ENCODE measurements around the gene INTS11.
A peak's percentile ranks its signal among the peaks of the same experiment; 100 is the strongest.

INTS11 gene

GRCh38 chr1:1324084-1324523, 356 bp downstream of the INTS11 start:
- peak overlapping the region; percentile 97 for H3K56ac ChIP-seq (ENCODE audit: low read length)
- no peaks in the 10 kb centered on the region for H3K4me1 ChIP-seq (ENCODE audit: control insufficient read depth, low read depth, low read length)
- peak overlapping the region; percentile 89 for H3K4me3 ChIP-seq (ENCODE audit: low read length)
- no peak overlapping the region for H2AK5ac ChIP-seq (ENCODE audit: low read length)
- H2BK5ac ChIP-seq (ENCODE audit: low read length): no peak overlapping the region
- H2BK120ac ChIP-seq (ENCODE audit: low read depth, low read length): no peak overlapping the region
- H3K4ac ChIP-seq (ENCODE audit: low read depth, low read length): peak overlapping the region; percentile 75
- no peak overlapping the region for H4K8ac ChIP-seq (ENCODE audit: low read depth, low read length)
- peak overlapping the region; percentile 66 for H3K23ac ChIP-seq (ENCODE audit: low read length)
- peak overlapping the region; percentile 28 for H3K27ac ChIP-seq (ENCODE audit: low read depth, low read length)
- no peaks in the 10 kb centered on the region for H3K27me3 ChIP-seq (ENCODE audit: insufficient read depth, low read length, poor library complexity)
- peak overlapping the region; percentile 36 for H3K4me2 ChIP-seq (ENCODE audit: low read length)
- H3K9ac ChIP-seq (ENCODE audit: low read length): peak overlapping the region; percentile 94
- H3K79me1 ChIP-seq (ENCODE audit: low read length): peaks cover 24% of the 10 kb centered on the region
- no peak overlapping the region for H2BK15ac ChIP-seq (replicated peaks; ENCODE audit: low read depth)
- no peak overlapping the region for H4K5ac ChIP-seq (ENCODE audit: low read length)
- peak overlapping the region; percentile 35 for H3K18ac ChIP-seq (ENCODE audit: low read length)
- no peak for DNase-seq
- H3K79me2 ChIP-seq (ENCODE audit: control insufficient read depth, insufficient read depth, low read length): peaks cover 41% of the 10 kb centered on the region
- H3K36me3 ChIP-seq (ENCODE audit: control insufficient read depth, insufficient read depth, low read length): no peaks in the 10 kb centered on the region
- WGBS (ENCODE audit: extremely low coverage, insufficient coverage, low lambda C conversion rate): no CpG with 5 or more reads among the region's 41 CpGs

- Histone ChIP-seq H2BK5ac (ENCODE audit: low read length) (no peak overlapping the region), H3K9ac (ENCODE audit: low read length) (no peak overlapping the region), H2BK15ac (replicated peaks; ENCODE audit: low read depth) (no peak overlapping the region), H2BK120ac (ENCODE audit: low read depth, low read length) (no peak overlapping the region), H3K4ac (ENCODE audit: low read depth, low read length) (no peak overlapping the region), H2AK5ac (ENCODE audit: low read length) (no peak overlapping the region), H3K18ac (ENCODE audit: low read length) (no peak overlapping the region), H3K79me1 (ENCODE audit: low read length) (peaks cover 24% of the 10 kb centered on the region), H3K4me1 (ENCODE audit: control insufficient read depth, low read depth, low read length) (no peaks in the 10 kb centered on the region), H4K5ac (ENCODE audit: low read length) (no peak overlapping the region), H3K23ac (ENCODE audit: low read length) (no peak overlapping the region), H3K4me2 (ENCODE audit: low read length) (no peak overlapping the region), H3K4me3 (ENCODE audit: low read length) (no peak overlapping the region), H3K56ac (ENCODE audit: low read length) (no peak overlapping the region), H3K36me3 (ENCODE audit: control insufficient read depth, insufficient read depth, low read length) (no peaks in the 10 kb centered on the region), H3K27me3 (ENCODE audit: insufficient read depth, low read length, poor library complexity) (no peaks in the 10 kb centered on the region), H4K8ac (ENCODE audit: low read depth, low read length) (no peak overlapping the region), H3K79me2 (ENCODE audit: control insufficient read depth, insufficient read depth, low read length) (peaks cover 41% of the 10 kb centered on the region), H3K27ac (ENCODE audit: low read depth, low read length) (no peak overlapping the region)
- no peak for DNase-seq
- no CpG with 5 or more reads among the region's 10 CpGs for WGBS (ENCODE audit: extremely low coverage, insufficient coverage, low lambda C conversion rate)
Measured at GRCh38 chr1:1322952-1323351, 1.5 kb downstream of the INTS11 start.

- WGBS (ENCODE audit: extremely low coverage, insufficient coverage, low lambda C conversion rate): no CpG with 5 or more reads among the region's 14 CpGs
- H3K4me3 ChIP-seq (ENCODE audit: low read length): no peak overlapping the region
- peaks cover 41% of the 10 kb centered on the region for H3K79me2 ChIP-seq (ENCODE audit: control insufficient read depth, insufficient read depth, low read length)
- no peaks in the 10 kb centered on the region for H3K27me3 ChIP-seq (ENCODE audit: insufficient read depth, low read length, poor library complexity)
- H3K36me3 ChIP-seq (ENCODE audit: control insufficient read depth, insufficient read depth, low read length): no peaks in the 10 kb centered on the region
- no peak overlapping the region for H3K23ac ChIP-seq (ENCODE audit: low read length)
- H4K5ac ChIP-seq (ENCODE audit: low read length): no peak overlapping the region
- H2BK15ac ChIP-seq (replicated peaks; ENCODE audit: low read depth): no peak overlapping the region
- peaks cover 26% of the 10 kb centered on the region for H3K79me1 ChIP-seq (ENCODE audit: low read length)
- H3K56ac ChIP-seq (ENCODE audit: low read length): no peak overlapping the region
- H2BK5ac ChIP-seq (ENCODE audit: low read length): no peak overlapping the region
- no peak overlapping the region for H3K4ac ChIP-seq (ENCODE audit: low read depth, low read length)
- no peak overlapping the region for H2BK120ac ChIP-seq (ENCODE audit: low read depth, low read length)
- H3K4me2 ChIP-seq (ENCODE audit: low read length): no peak overlapping the region
- DNase-seq: no peak
- H3K9ac ChIP-seq (ENCODE audit: low read length): no peak overlapping the region
- H3K18ac ChIP-seq (ENCODE audit: low read length): no peak overlapping the region
- H2AK5ac ChIP-seq (ENCODE audit: low read length): no peak overlapping the region
- no peaks in the 10 kb centered on the region for H3K4me1 ChIP-seq (ENCODE audit: control insufficient read depth, low read depth, low read length)
- H4K8ac ChIP-seq (ENCODE audit: low read depth, low read length): no peak overlapping the region
- H3K27ac ChIP-seq (ENCODE audit: low read depth, low read length): no peak overlapping the region
Measured at GRCh38 chr1:1322418-1322817, 2.0 kb downstream of the INTS11 start.

- WGBS (ENCODE audit: extremely low coverage, insufficient coverage, low lambda C conversion rate): no CpG with 5 or more reads among the region's 8 CpGs
- Histone ChIP-seq H2BK120ac (ENCODE audit: low read depth, low read length) (no peak overlapping the region), H3K4me3 (ENCODE audit: low read length) (no peak overlapping the region)
Measured at GRCh38 chr1:1321477-1321876, 3.0 kb downstream of the INTS11 start.

GRCh38 chr1:1320666-1321448, 3.6 kb downstream of the INTS11 start:
- Histone ChIP-seq H3K27ac (ENCODE audit: low read depth, low read length) (no peak overlapping the region), H4K8ac (ENCODE audit: low read depth, low read length) (no peak overlapping the region), H2BK120ac (ENCODE audit: low read depth, low read length) (no peak overlapping the region), H3K4ac (ENCODE audit: low read depth, low read length) (no peak overlapping the region), H3K4me2 (ENCODE audit: low read length) (no peak overlapping the region), H2BK5ac (ENCODE audit: low read length) (no peak overlapping the region), H3K23ac (ENCODE audit: low read length) (no peak overlapping the region), H4K5ac (ENCODE audit: low read length) (no peak overlapping the region), H3K9ac (ENCODE audit: low read length) (no peak overlapping the region), H2BK15ac (replicated peaks; ENCODE audit: low read depth) (no peak overlapping the region), H3K36me3 (ENCODE audit: control insufficient read depth, insufficient read depth, low read length) (no peaks in the 10 kb centered on the region), H3K79me2 (ENCODE audit: control insufficient read depth, insufficient read depth, low read length) (peaks cover 41% of the 10 kb centered on the region), H3K79me1 (ENCODE audit: low read length) (peaks cover 26% of the 10 kb centered on the region), H3K27me3 (ENCODE audit: insufficient read depth, low read length, poor library complexity) (no peaks in the 10 kb centered on the region), H3K4me1 (ENCODE audit: control insufficient read depth, low read depth, low read length) (no peaks in the 10 kb centered on the region), H3K4me3 (ENCODE audit: low read length) (no peak overlapping the region), H3K56ac (ENCODE audit: low read length) (no peak overlapping the region), H3K18ac (ENCODE audit: low read length) (no peak overlapping the region), H2AK5ac (ENCODE audit: low read length) (no peak overlapping the region)
- no peak for DNase-seq
- WGBS (ENCODE audit: extremely low coverage, insufficient coverage, low lambda C conversion rate): no CpG with 5 or more reads among the region's 23 CpGs

More at GRCh38 chr1:1321477-1321876, 3.0 kb downstream of the INTS11 start:
- Histone ChIP-seq H3K18ac (ENCODE audit: low read length) (no peak overlapping the region), H3K79me2 (ENCODE audit: control insufficient read depth, insufficient read depth, low read length) (peaks cover 41% of the 10 kb centered on the region), H3K56ac (ENCODE audit: low read length) (no peak overlapping the region), H3K27me3 (ENCODE audit: insufficient read depth, low read length, poor library complexity) (no peaks in the 10 kb centered on the region), H4K5ac (ENCODE audit: low read length) (no peak overlapping the region), H3K36me3 (ENCODE audit: control insufficient read depth, insufficient read depth, low read length) (no peaks in the 10 kb centered on the region), H3K4me2 (ENCODE audit: low read length) (no peak overlapping the region), H3K4me1 (ENCODE audit: control insufficient read depth, low read depth, low read length) (no peaks in the 10 kb centered on the region), H3K27ac (ENCODE audit: low read depth, low read length) (no peak overlapping the region), H3K9ac (ENCODE audit: low read length) (no peak overlapping the region), H3K4ac (ENCODE audit: low read depth, low read length) (no peak overlapping the region), H2AK5ac (ENCODE audit: low read length) (no peak overlapping the region), H3K79me1 (ENCODE audit: low read length) (peaks cover 26% of the 10 kb centered on the region), H4K8ac (ENCODE audit: low read depth, low read length) (no peak overlapping the region), H2BK5ac (ENCODE audit: low read length) (no peak overlapping the region), H3K23ac (ENCODE audit: low read length) (no peak overlapping the region), H2BK15ac (replicated peaks; ENCODE audit: low read depth) (no peak overlapping the region)
- no peak for DNase-seq

- no CpG with 5 or more reads among the region's 13 CpGs for WGBS (ENCODE audit: extremely low coverage, insufficient coverage, low lambda C conversion rate)
- no peak overlapping the region for H3K23ac ChIP-seq (ENCODE audit: low read length)
- no peak overlapping the region for H3K18ac ChIP-seq (ENCODE audit: low read length)
- H3K4me1 ChIP-seq (ENCODE audit: control insufficient read depth, low read depth, low read length): peaks cover 2% of the 10 kb centered on the region
- no peak for DNase-seq
- H2BK15ac ChIP-seq (replicated peaks; ENCODE audit: low read depth): no peak overlapping the region
- no peaks in the 10 kb centered on the region for H3K27me3 ChIP-seq (ENCODE audit: insufficient read depth, low read length, poor library complexity)
- no peak overlapping the region for H2BK5ac ChIP-seq (ENCODE audit: low read length)
- H3K27ac ChIP-seq (ENCODE audit: low read depth, low read length): no peak overlapping the region
- no peak overlapping the region for H3K4me3 ChIP-seq (ENCODE audit: low read length)
- no peak overlapping the region for H3K4ac ChIP-seq (ENCODE audit: low read depth, low read length)
- H3K9ac ChIP-seq (ENCODE audit: low read length): no peak overlapping the region
- no peak overlapping the region for H3K4me2 ChIP-seq (ENCODE audit: low read length)
- no peak overlapping the region for H4K8ac ChIP-seq (ENCODE audit: low read depth, low read length)
- no peak overlapping the region for H2AK5ac ChIP-seq (ENCODE audit: low read length)
- H3K79me2 ChIP-seq (ENCODE audit: control insufficient read depth, insufficient read depth, low read length): peaks cover 38% of the 10 kb centered on the region
- H3K56ac ChIP-seq (ENCODE audit: low read length): no peak overlapping the region
- H2BK120ac ChIP-seq (ENCODE audit: low read depth, low read length): no peak overlapping the region
- no peak overlapping the region for H4K5ac ChIP-seq (ENCODE audit: low read length)
- no peaks in the 10 kb centered on the region for H3K36me3 ChIP-seq (ENCODE audit: control insufficient read depth, insufficient read depth, low read length)
- H3K79me1 ChIP-seq (ENCODE audit: low read length): peaks cover 24% of the 10 kb centered on the region
Measured at GRCh38 chr1:1319646-1319941, 4.9 kb downstream of the INTS11 start.
